ENCODE results near the gene GHDC.

The GHDC gene

GRCh38 chr17:42233994-42234393 lies 39.7 kb upstream of the GHDC start:
- no peak for DNase-seq (ENCODE audit: low read depth)
- TF ChIP-seq CTCF (conservative IDR thresholded peaks at IDR 0.05; ENCODE audit: low read depth, low read length): no peak
- H3K4me3 ChIP-seq (ENCODE audit: low read depth, low read length): no peak overlapping the region

GRCh38 chr17:42233156-42233555 lies 38.9 kb upstream of the GHDC start:
- peak; percentile 81 for DNase-seq (ENCODE audit: low read depth)
- TF ChIP-seq CTCF (conservative IDR thresholded peaks at IDR 0.05; ENCODE audit: low read depth, low read length): no peak
- no peak overlapping the region for H3K4me3 ChIP-seq (ENCODE audit: low read depth, low read length)

- DNase-seq (ENCODE audit: low read depth): no peak
- TF ChIP-seq CTCF (conservative IDR thresholded peaks at IDR 0.05; ENCODE audit: low read depth, low read length): no peak
- no peak overlapping the region for H3K4me3 ChIP-seq (ENCODE audit: low read depth, low read length)
Measured at GRCh38 chr17:42230225-42230624, 35.9 kb upstream of the GHDC start.

GRCh38 chr17:42227849-42228700 lies 33.8 kb upstream of the GHDC start:
- peak; percentile 70 for DNase-seq (ENCODE audit: low read depth)
- no peak for TF ChIP-seq CTCF (conservative IDR thresholded peaks at IDR 0.05; ENCODE audit: low read depth, low read length)
- H3K4me3 ChIP-seq (ENCODE audit: low read depth, low read length): no peak overlapping the region

- no peak overlapping the region for H3K4me3 ChIP-seq (ENCODE audit: low read depth, low read length)
- TF ChIP-seq CTCF (conservative IDR thresholded peaks at IDR 0.05; ENCODE audit: low read depth, low read length): no peak
- no peak for DNase-seq (ENCODE audit: low read depth)
Measured at GRCh38 chr17:42225646-42226045, 31.4 kb upstream of the GHDC start.

GRCh38 chr17:42224651-42225050 lies 30.4 kb upstream of the GHDC start:
- no peak overlapping the region for H3K4me3 ChIP-seq (ENCODE audit: low read depth, low read length)
- TF ChIP-seq CTCF (conservative IDR thresholded peaks at IDR 0.05; ENCODE audit: low read depth, low read length): no peak
- DNase-seq (ENCODE audit: low read depth): no peak

All from choroid plexus epithelial cell (primary cell).